ENCODE results near the gene DENND5B. TPM values are rescaled to one million over a fixed set of nuclear protein-coding genes. Genes with fewer than 3 reads are reported as not detected.

The DENND5B gene
- total RNA-seq, 4 donors from 2014 or later, result 15.7 to 19.1 (median 18.5) TPM

DNA sequence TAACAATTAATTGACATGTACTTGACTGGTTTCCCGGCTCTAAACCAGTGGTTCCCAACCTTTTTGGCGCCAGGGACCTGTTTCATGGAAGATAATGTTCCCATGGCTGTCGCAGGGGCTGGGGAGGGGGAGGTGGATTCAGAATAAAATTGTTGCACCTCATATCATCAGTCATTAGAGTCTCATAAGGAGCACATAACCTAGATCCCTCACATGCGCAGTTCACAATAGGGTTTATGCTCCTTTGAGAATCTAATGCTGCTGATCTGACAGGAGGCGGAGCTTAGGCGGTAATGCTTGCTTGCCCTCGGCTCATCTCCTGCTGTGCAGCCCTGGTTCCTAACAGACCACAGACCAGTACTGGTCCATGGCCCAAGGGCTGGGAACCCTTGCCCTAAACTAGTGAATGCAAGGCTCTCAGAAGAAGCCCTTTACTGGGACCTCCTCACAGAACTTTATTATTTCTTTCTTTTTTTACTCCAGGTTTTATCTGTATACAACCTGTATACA is 178.6 kb downstream of the DENND5B start:
- H3K36me3 ChIP-seq, result peaks cover 6 to 61% (median 38%) of the 10 kb centered on the region in 4 donors
- no peaks in the 10 kb centered on the region for H3K9me3 ChIP-seq
- no peak overlapping the region for H3K27ac ChIP-seq (replicated peaks in 1 of 4)
- no peaks in the 10 kb centered on the region for H3K27me3 ChIP-seq
- no peak overlapping the region for H3K4me3 ChIP-seq
- DNase-seq (ENCODE audit: extremely low spot score), result no peak
- intact Hi-C loops (cut with DNase I), result no loop called here
- TF ChIP-seq POLR2AphosphoS5 (IDR thresholded peaks at IDR 0.05), result no peak
- no peak for TF ChIP-seq CTCF (IDR thresholded peaks at IDR 0.05)
- TF ChIP-seq POLR2A (IDR thresholded peaks at IDR 0.05; ENCODE audit: low read depth), result no peak
- TF ChIP-seq EP300 (IDR thresholded peaks at IDR 0.05), result no peak
- H3K4me1 ChIP-seq, result no peaks in the 10 kb centered on the region
- WGBS, result 79% methylated on average over 7 of the region's 7 CpGs

DNA sequence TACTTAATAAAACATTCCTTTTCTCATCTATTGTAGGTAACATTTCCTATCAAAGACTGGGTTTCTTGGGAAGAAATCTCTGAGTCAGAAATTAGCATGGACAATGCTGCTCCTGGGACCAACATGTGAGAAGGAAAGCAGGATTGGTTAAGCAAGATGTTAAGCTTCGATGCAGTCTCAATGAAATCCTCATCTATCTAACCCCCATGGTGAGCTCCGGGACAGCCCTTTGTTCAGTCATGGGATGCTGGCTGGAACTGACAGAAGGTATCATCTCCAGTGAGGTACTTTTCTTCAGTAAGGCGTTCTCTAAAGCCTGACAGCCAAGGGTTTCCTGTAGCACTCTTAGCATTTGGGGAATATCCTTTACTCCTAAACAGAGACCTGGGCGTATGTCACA is 182.2 kb downstream of the DENND5B start:
- H3K4me1 ChIP-seq, result no peaks in the 10 kb centered on the region
- H3K27ac ChIP-seq (replicated peaks in 1 of 4), result no peak overlapping the region
- TF ChIP-seq POLR2A (IDR thresholded peaks at IDR 0.05; ENCODE audit: low read depth), result no peak
- TF ChIP-seq EP300 (IDR thresholded peaks at IDR 0.05), result no peak
- TF ChIP-seq POLR2AphosphoS5 (IDR thresholded peaks at IDR 0.05), result no peak
- no peak for TF ChIP-seq CTCF (IDR thresholded peaks at IDR 0.05)
- peaks cover 6 to 40% (median 26%) of the 10 kb centered on the region in 4 donors for H3K36me3 ChIP-seq
- WGBS, result 86% methylated on average over 4 of the region's 4 CpGs
- DNase-seq (ENCODE audit: extremely low spot score), result no peak
- no peak overlapping the region for H3K4me3 ChIP-seq
- no peaks in the 10 kb centered on the region for H3K27me3 ChIP-seq
- no peaks in the 10 kb centered on the region for H3K9me3 ChIP-seq
- intact Hi-C loops (cut with DNase I), result no loop called here

DNA sequence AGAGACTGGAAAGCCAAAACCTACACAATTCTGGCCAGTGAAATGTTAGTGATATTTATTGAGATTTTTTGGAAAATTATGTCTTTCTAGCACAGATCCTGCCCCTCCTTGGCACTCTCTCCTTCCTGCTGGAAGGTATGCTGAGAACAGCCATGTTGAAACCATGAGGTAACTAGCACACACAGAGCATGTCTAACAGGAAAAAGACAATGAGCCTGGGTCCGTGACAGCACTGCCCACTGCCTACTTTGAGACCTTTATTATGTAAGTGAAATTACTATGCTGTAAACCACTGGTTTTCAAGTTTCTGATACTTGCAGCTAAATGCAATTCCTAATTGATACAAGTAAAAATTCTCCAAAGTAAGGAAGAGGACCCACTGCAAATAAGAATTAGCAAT is 183.4 kb downstream of the DENND5B start:
- WGBS, result 94% methylated on average over 1 of the region's 1 CpG
- no peaks in the 10 kb centered on the region for H3K27me3 ChIP-seq
- no peaks in the 10 kb centered on the region for H3K9me3 ChIP-seq
- H3K27ac ChIP-seq (replicated peaks in 1 of 4), result no peak overlapping the region
- no peak for DNase-seq (ENCODE audit: extremely low spot score)
- no peak for TF ChIP-seq CTCF (IDR thresholded peaks at IDR 0.05)
- peaks cover 0 to 7% (median 3%) of the 10 kb centered on the region in 4 donors for H3K4me1 ChIP-seq
- intact Hi-C loops (cut with DNase I), result no loop called here
- H3K36me3 ChIP-seq, result peaks cover 4 to 29% (median 15%) of the 10 kb centered on the region in 4 donors
- H3K4me3 ChIP-seq, result no peak overlapping the region

GRCh38 chr12:31406345-31406744 is 184.6 kb downstream of the DENND5B start:
- TF ChIP-seq POLR2AphosphoS5 (IDR thresholded peaks at IDR 0.05) (no peak), CTCF (IDR thresholded peaks at IDR 0.05) (no peak), POLR2A (IDR thresholded peaks at IDR 0.05; ENCODE audit: low read depth) (no peak), EP300 (IDR thresholded peaks at IDR 0.05) (no peak)
- intact Hi-C loops (cut with DNase I), result no loop called here
- Histone ChIP-seq H3K4me3 (no peak overlapping the region), H3K4me1 (peaks cover 0 to 7% (median 3%) of the 10 kb centered on the region in 4 donors), H3K9me3 (no peaks in the 10 kb centered on the region), H3K27ac (replicated peaks in 1 of 4) (no peak overlapping the region), H3K27me3 (no peaks in the 10 kb centered on the region), H3K36me3 (peaks cover 0 to 29% (median 16%) of the 10 kb centered on the region in 4 donors)
- WGBS, result 71% methylated on average over 1 of the region's 1 CpG
- no peak for DNase-seq (ENCODE audit: extremely low spot score)

GRCh38 chr12:31405021-31405420 is 185.9 kb downstream of the DENND5B start:
- intact Hi-C loops (cut with DNase I), result no loop called here
- Histone ChIP-seq H3K4me1 (peaks cover 0 to 7% (median 3%) of the 10 kb centered on the region in 4 donors), H3K36me3 (peaks cover 0 to 38% (median 20%) of the 10 kb centered on the region in 4 donors), H3K9me3 (no peaks in the 10 kb centered on the region), H3K27ac (replicated peaks in 1 of 4) (no peak overlapping the region), H3K27me3 (no peaks in the 10 kb centered on the region), H3K4me3 (no peak overlapping the region)
- TF ChIP-seq POLR2A (IDR thresholded peaks at IDR 0.05; ENCODE audit: low read depth) (no peak), CTCF (IDR thresholded peaks at IDR 0.05) (no peak), EP300 (IDR thresholded peaks at IDR 0.05) (no peak), POLR2AphosphoS5 (IDR thresholded peaks at IDR 0.05) (no peak)
- 92% methylated on average over 8 of the region's 8 CpGs for WGBS
- DNase-seq (ENCODE audit: extremely low spot score), result no peak
